Panc1 (cell line): Measurements from ENCODE around the gene UNC119B.

Experiments
- CTCF ChIP-seq: fragments of 450-650 bp; IDR thresholded peaks from 2 replicates; pipeline ENCODE4 v1.5.1; 2017; ENCODE audit warnings: mild to moderate bottlenecking
- REST ChIP-seq, 2 experiments: IDR thresholded peaks; 2 replicates each; pipeline ENCODE4 v1.6.1; 2011 to 2012; ENCODE audit warnings: low read depth in 2 of 2, control low read depth in 1 of 2, low read length in 1 of 2, mild to moderate bottlenecking in 1 of 2, moderate library complexity in 1 of 2; ENCODE audit not compliant: insufficient read depth in 1 of 2

GRCh38 chr12:120686151-120686689, 24.0 kb upstream of the UNC119B start:
- TF ChIP-seq CTCF = no peak
- 0 out of 4 replicates have a peak, but pooled peaks of 1 of the 2 experiments have one; percentile 29 for TF ChIP-seq REST (IDR thresholded peaks at IDR 0.05; ENCODE audit: insufficient read depth in 1 of 2, low read depth in 2 of 2, low read length in 1 of 2)
